Fibroblast of peridontal ligament (primary cell): ENCODE measurements around the gene TRIM71.
"Not testable (repeated sequence)": the region's sequence is repeated elsewhere in the genome, so short reads cannot be mapped to it uniquely, and the experiment has no call there.

Experiments used
- DNase-seq: peaks from one replicate; pipeline ENCODE4 v3.0.0-alpha.2; 2010; ENCODE audit errors: extremely low read depth

The TRIM71 gene

GRCh38 chr3:32890420-32891276 is 72.9 kb downstream of the TRIM71 start:
- no peak for DNase-seq

DNA sequence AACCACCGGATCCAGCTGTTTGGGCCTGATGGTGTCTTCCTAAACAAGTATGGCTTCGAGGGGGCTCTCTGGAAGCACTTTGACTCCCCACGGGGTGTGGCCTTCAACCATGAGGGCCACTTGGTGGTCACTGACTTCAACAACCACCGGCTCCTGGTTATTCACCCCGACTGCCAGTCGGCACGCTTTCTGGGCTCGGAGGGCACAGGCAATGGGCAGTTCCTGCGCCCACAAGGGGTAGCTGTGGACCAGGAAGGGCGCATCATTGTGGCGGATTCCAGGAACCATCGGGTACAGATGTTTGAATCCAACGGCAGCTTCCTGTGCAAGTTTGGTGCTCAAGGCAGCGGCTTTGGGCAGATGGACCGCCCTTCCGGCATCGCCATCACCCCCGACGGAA is 73.6 kb downstream of the TRIM71 start:
- DNase-seq: no peak

DNA sequence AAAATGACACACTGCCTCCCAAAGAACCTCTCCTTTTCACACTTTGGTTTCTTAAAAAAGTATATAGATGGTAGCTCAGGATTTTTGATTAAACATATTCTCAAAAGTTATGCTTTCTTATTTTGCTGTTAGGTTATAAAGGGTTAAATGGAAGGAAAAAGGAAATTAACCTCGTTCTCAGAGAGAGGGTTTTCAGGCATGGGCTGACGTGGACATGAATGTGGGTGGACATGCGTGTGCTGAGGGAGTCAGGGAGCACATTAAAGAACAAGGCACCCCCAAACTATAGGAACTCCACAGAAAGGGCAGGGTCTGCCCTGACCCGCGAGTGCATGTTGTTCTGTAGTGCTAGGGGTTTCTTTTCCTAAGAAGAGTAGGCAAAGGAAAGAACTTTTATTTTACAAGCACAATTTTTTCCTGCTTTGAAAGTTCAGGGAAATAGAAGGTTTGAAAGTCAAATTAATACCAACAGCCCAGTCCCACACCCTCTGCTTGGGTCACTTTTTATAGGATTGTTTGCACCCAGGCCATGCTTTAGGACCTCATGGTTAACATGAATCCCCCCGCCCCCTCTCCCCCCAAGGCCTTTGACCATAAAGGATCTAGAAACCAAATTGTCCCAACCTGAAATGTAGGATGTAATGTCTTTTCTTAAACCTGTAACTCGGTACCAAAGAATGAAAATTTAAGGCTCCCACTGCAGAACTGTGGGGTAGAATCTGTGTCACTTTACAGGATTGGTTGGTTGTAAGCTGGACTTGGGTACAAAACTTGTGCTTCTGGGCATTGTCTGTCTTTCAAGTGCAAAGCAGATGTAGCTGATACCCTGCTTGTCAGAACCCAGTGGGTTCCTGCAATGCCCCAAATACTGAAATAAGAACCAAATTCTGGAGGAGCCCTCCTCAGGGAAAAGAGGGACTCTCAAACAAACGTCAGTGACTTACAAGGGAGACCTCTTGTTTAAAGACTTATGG is 75.1 kb downstream of the TRIM71 start:
- DNase-seq: no peak

DNA sequence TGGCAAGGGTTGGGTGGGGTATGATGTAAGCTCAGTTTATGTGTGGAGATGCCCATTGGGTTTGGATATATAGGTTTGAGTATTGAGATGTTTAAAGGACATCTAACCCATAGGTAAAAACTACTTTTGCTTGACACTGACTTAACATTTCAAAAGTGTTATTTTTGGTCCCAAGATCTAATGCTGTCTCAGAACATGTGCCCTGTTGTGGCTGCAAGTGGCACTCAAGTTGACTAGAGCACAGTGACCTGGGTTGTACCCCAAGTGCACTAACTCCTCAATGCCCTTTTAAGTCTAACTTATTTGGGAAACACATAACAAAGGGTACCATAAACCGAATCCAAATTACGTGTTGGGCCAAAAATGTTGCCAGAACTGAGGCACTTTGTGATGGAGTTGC is 77.2 kb downstream of the TRIM71 start:
- no peak for DNase-seq

GRCh38 chr3:32895701-32896100 is 77.9 kb downstream of the TRIM71 start:
- no peak for DNase-seq

- no peak for DNase-seq
These were observed 78.3 kb downstream of the TRIM71 start for GRCh38 chr3:32896143-32896542.

- DNase-seq: no peak
These were observed 79.3 kb downstream of the TRIM71 start for GRCh38 chr3:32897001-32897601.

- DNase-seq: no peak
These were observed 80.3 kb downstream of the TRIM71 start for GRCh38 chr3:32897981-32898623.

- DNase-seq: no peak
These were observed 81.5 kb downstream of the TRIM71 start for GRCh38 chr3:32899265-32899664.

DNA sequence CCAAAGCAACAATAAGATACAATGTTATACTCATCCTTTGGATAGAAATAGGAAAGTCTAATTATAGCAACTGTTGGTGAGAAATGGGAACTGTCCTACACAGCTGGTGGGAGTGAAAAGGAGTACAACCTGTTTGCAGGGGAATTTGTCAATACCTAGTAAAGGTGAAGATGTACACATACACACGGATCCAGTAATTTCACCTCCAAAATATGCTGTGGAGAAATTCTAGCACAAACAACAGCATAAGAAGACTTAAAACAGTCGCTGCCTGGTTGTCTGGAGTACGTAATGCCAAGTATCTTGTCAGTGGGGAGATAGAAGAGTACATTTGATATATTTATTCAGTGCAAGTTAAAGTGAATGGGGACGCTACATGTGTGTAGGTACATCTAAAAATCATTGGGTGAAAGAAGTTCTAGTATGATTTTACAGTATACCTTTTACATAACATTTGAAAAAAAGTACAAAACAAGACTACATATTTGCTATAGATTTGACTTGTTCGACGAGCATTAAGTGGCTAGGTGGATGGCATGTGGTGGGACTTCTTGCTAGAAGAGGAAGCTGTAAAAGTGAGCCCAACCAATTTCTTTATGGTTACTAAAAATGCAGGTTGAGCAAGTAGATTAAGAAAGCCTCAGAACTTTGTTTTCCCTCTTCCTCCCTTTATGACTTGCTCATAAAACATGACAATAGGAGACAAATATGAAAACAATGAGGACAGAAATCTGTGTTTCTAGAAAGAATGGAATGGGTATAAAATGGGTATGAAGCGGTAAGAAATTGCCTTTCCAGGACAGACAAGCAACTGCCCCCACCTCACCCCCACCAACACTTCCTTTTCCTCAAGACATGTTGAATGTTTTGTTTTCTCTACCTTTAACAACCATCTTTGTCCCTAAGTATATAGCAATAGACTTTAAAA is 83.5 kb downstream of the TRIM71 start:
- no peak for DNase-seq

DNA sequence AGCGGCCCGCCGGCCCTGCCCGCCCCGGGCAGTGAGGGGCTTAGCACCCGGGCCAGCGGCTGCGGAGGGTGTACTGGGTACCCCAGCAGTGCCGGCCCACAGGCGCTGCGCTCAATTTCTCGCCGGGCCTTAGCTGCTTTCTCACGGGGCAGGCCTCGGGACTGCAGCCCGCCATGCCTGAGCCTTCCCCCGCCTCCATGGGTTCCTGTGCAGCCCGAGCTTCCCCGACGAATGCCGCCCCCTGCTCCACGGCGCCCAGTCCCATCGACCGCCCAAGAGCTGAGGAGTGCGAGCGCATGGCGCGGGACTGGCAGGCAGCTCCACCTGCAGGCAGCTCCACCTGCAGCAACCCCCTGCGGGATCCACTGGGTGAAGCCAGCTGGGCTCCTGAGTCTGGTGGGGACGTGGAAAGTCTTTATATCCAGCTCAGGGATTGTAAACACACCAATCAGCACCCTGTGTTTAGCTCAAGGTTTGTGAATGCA is 85.1 kb downstream of the TRIM71 start:
- DNase-seq: not testable (repeated sequence)

GRCh38 chr3:32903953-32904352 is 86.2 kb downstream of the TRIM71 start:
- no peak for DNase-seq

DNA sequence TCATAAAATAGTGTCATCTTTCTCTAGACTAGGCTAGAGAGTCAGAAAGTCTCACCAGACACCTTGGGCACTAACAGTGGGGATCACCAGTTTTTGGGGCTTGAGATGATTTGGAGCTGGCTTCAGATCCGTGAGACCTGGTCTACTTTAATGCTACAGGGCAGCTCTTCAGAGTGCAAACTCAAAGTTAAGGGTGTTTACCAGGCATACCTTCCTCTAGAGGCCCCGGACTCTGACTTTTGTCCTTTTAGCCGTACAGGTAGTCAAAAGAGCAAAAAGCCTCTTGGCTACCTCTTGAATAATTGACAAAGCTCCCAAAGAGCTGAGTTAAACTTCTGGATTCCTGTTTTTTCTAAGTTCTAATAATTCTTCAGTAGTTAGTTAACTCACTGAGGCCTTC is 92.2 kb downstream of the TRIM71 start:
- no peak for DNase-seq

- DNase-seq: peak; percentile 65
These were observed 93.2 kb downstream of the TRIM71 start for GRCh38 chr3:32910954-32911353.

DNA sequence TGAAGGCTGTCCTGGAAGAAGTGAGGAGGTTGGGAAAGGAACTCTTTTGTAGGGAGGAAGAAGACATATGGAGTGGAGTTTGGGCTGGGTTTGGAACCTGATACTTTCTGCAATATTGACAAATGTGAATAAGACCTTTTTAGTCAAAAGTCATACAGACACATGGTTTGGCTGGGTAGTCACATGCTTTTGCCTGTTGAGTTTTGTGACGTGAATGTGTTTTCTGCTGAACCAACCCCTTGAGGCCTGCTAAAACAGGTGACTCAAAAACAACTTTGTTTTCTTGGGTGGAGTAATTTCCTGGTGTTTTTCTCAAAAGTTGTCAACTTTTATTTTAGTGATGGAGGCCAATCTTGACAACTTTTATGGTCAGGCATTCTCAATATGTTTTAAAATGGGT is 94.2 kb downstream of the TRIM71 start:
- DNase-seq: no peak

GRCh38 chr3:32913790-32914446 is 96.1 kb downstream of the TRIM71 start:
- peak; percentile 57 for DNase-seq

- no peak for DNase-seq
These were observed 102.1 kb downstream of the TRIM71 start for GRCh38 chr3:32919920-32920319.

DNA sequence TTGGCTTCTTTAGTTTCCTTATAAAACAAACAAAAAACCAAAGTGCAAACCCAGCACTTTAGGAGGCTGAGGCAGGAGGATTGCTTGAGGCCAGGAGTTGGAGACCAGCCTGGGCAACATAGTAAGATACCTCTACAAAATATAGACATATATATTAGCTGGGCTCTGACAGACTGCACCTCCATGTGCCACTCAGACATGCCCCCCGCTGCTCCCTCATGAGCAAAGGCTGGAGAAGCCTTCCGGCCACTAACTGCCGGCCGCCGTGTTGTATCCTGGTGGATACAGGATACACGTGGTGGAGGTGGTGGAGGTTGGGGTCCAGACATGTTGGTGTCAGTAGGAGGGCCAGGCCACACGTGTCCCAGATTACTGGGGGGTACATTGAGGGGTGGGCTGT is 104.3 kb downstream of the TRIM71 start:
- DNase-seq: no peak

- DNase-seq: no peak
These were observed 112.4 kb downstream of the TRIM71 start for GRCh38 chr3:32930161-32930560.

DNA sequence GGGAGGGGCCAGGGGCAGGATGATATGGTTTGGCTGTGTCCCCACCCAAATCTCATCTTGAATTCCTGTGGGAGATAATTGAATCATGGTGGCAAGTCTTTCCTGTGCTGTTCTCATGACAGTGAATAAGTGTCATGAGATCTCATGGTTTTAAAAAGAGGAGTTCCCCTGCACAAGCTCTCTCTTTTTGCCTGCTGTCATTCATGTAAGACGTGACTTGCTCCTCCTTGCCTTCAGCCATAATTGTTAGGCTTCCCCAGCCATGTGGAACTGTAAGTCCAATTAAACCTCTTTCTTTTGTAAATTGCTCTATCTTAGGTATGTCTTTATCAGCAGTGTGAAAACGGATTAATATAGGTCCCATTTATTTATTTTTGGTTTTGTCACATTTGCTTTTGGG is 113.5 kb downstream of the TRIM71 start:
- DNase-seq: not testable (repeated sequence)
